ENCODE measurements around the gene M6PR. TPM values are rescaled to one million over a fixed set of nuclear protein-coding genes. Genes with fewer than 3 reads are reported as not detected.

The M6PR gene
- total RNA-seq, 1 experiment from 2014 or later, result 112 TPM

DNA sequence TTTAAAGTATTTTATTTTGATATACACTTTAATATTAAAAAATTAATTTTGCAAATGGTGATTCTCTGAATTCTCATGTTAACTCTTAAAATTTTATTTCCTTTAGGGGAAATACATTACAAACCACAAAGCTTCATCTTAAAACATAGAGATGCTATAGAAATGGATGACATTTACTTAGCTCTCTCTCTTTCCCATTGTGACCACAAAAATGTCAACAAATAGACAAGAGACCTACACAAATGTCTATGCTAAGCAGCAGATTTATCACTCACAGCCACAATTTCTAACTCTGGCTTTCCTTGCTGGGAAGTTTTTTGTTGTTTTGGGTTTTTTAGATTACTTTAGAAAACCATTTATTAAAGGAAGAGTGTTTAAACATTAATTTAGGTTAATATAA, 55.1 kb downstream of the M6PR start:
- H3K27ac ChIP-seq (ENCODE audit: low read length), result no peak overlapping the region
- TF ChIP-seq EZH2 (IDR thresholded peaks at IDR 0.05; ENCODE audit: low read length, unreplicated experiment) (no peak), EZH2phosphoT487 (IDR thresholded peaks at IDR 0.05; ENCODE audit: borderline replicate concordance, low read length) (no peak)
- TF ChIP-seq, protein P1, sequence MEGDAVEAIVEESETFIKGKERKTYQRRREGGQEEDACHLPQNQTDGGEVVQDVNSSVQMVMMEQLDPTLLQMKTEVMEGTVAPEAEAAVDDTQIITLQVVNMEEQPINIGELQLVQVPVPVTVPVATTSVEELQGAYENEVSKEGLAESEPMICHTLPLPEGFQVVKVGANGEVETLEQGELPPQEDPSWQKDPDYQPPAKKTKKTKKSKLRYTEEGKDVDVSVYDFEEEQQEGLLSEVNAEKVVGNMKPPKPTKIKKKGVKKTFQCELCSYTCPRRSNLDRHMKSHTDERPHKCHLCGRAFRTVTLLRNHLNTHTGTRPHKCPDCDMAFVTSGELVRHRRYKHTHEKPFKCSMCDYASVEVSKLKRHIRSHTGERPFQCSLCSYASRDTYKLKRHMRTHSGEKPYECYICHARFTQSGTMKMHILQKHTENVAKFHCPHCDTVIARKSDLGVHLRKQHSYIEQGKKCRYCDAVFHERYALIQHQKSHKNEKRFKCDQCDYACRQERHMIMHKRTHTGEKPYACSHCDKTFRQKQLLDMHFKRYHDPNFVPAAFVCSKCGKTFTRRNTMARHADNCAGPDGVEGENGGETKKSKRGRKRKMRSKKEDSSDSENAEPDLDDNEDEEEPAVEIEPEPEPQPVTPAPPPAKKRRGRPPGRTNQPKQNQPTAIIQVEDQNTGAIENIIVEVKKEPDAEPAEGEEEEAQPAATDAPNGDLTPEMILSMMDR (conservative IDR thresholded peaks at IDR 0.05; ENCODE audit: low read depth, low read length), result no peak
- ATAC-seq (no peak), DNase-seq (no peak)
- H3K27me3 ChIP-seq (ENCODE audit: low read length), result 0 out of 2 replicates have a peak, but pooled peaks cover 9% of the 10 kb centered on the region
- no peaks in the 10 kb centered on the region for H3K9me3 ChIP-seq (ENCODE audit: low read length)
- no peaks in the 10 kb centered on the region for H4K20me1 ChIP-seq (ENCODE audit: low read length)
- no peaks in the 10 kb centered on the region for H3K9me2 ChIP-seq (replicated peaks; ENCODE audit: low read length)
- no peak overlapping the region for H2AFZ ChIP-seq (ENCODE audit: low read length)
- POLR2A ChIA-PET (ENCODE audit: unreplicated experiment), result no interaction called here
- H3K36me3 ChIP-seq (ENCODE audit: low read depth, low read length), result no peaks in the 10 kb centered on the region
- H3K4me1 ChIP-seq (ENCODE audit: insufficient read depth, low read length), result no peaks in the 10 kb centered on the region
- H3F3A ChIP-seq (ENCODE audit: low read length, unreplicated experiment), result no peaks in the 10 kb centered on the region
- no peaks in the 10 kb centered on the region for H3K79me2 ChIP-seq (ENCODE audit: low read length)
- CTCF ChIA-PET, result no interaction called here
- no peak overlapping the region for H3K4me3 ChIP-seq (ENCODE audit: low read length)
- intact Hi-C loops (cut with micrococcal nuclease), result loop anchor here (10.0 kb wide), 1 partner anchor 210 kb away; no protein-coding TSS in a partner anchor
- BruUV-seq (replicated peaks), result no TSS peak
- H3K4me2 ChIP-seq (ENCODE audit: low read length), result no peak overlapping the region
- no peak overlapping the region for H3K9ac ChIP-seq (ENCODE audit: low read length)

GRCh38 chr12:8891976-8892375, 57.5 kb downstream of the M6PR start:
- no peaks in the 10 kb centered on the region for H3K4me1 ChIP-seq (ENCODE audit: insufficient read depth, low read length)
- TF ChIP-seq EZH2 (IDR thresholded peaks at IDR 0.05; ENCODE audit: low read length, unreplicated experiment) (no peak), EZH2phosphoT487 (IDR thresholded peaks at IDR 0.05; ENCODE audit: borderline replicate concordance, low read length) (no peak)
- TF ChIP-seq, protein P1 (conservative IDR thresholded peaks at IDR 0.05; ENCODE audit: low read depth, low read length), result no peak
- DNase-seq, result no peak
- no peak overlapping the region for H3K4me2 ChIP-seq (ENCODE audit: low read length)
- ATAC-seq, result no peak
- H3K27ac ChIP-seq (ENCODE audit: low read length), result no peak overlapping the region
- H3K79me2 ChIP-seq (ENCODE audit: low read length), result no peaks in the 10 kb centered on the region
- CTCF ChIA-PET, result no interaction called here
- H3F3A ChIP-seq (ENCODE audit: low read length, unreplicated experiment), result no peaks in the 10 kb centered on the region
- H4K20me1 ChIP-seq (ENCODE audit: low read length), result no peaks in the 10 kb centered on the region
- no peaks in the 10 kb centered on the region for H3K27me3 ChIP-seq (ENCODE audit: low read length)
- no peak overlapping the region for H3K9ac ChIP-seq (ENCODE audit: low read length)
- H3K36me3 ChIP-seq (ENCODE audit: low read depth, low read length), result no peaks in the 10 kb centered on the region
- intact Hi-C loops (cut with micrococcal nuclease), result loop anchor here (1.0 to 10.0 kb wide), 2 partner anchors 112 to 207 kb away; no protein-coding TSS in a partner anchor
- no peaks in the 10 kb centered on the region for H3K9me2 ChIP-seq (replicated peaks; ENCODE audit: low read length)
- H3K9me3 ChIP-seq (ENCODE audit: low read length), result no peaks in the 10 kb centered on the region
- H2AFZ ChIP-seq (ENCODE audit: low read length), result no peak overlapping the region
- POLR2A ChIA-PET (ENCODE audit: unreplicated experiment), result no interaction called here
- no peak overlapping the region for H3K4me3 ChIP-seq (ENCODE audit: low read length)
- BruUV-seq (replicated peaks), result no TSS peak

Other genes with a start within 250 kb of the M6PR start
- gene A2ML1, start 127.0 kb downstream of the M6PR start, total RNA-seq (2014; rRNA removed), result 0.12 and 0.36 TPM in 2 replicates
- 6.9 and 7.0 TPM in 2 replicates for gene PHC1, start 35.1 kb downstream of the M6PR start, total RNA-seq (2014; rRNA removed)
- gene KLRG1, start 39.9 kb upstream of the M6PR start, total RNA-seq (2014; rRNA removed), result 0.15 TPM in 1 of 2 replicates, not detected in the other
- not detected in 2 replicates for gene A2M, start 166.3 kb upstream of the M6PR start, total RNA-seq (2014; rRNA removed)